CD4-positive, alpha-beta T cell (primary cell): ENCODE measurements around the gene BHMT2. TPM values are rescaled to one million over a fixed set of nuclear protein-coding genes. Genes with fewer than 3 reads are reported as not detected.

Source experiments
- ATAC-seq: fragments of 200-7000 bp; cut with Tn5 transposase; one replicate; pipeline ENCODE4 v1.10.0; 2022; ENCODE audit warnings: mild to moderate bottlenecking; ENCODE audit not compliant: poor library complexity
- CTCF ChIA-PET: fragments of 350-600 bp; sonication (Branson Sonifier 250); formaldehyde crosslinking; loops from one replicate; lab custom pipeline; 2021; ENCODE audit warnings: antibody characterized with exemption, inconsistent platforms; lab: Charles Lee
- POLR2A ChIA-PET: fragments of 350-600 bp; sonication (Branson Sonifier 250); formaldehyde crosslinking; loops from one replicate; lab custom pipeline; 2021; ENCODE audit warnings: antibody characterized with exemption, inconsistent platforms; lab: Charles Lee
- DNase-seq, 14 experiments: peaks; one replicate each; pipeline ENCODE4 v3.0.0-alpha.2; 2013 to 2020; ENCODE audit warnings: mixed read lengths in 2 of 14
- H3K27ac ChIP-seq, 2 donors: one replicate each; pipeline versions ENCODE4 v1.5.1 to v1.7.0; 2013; ENCODE audit warnings: low read length in 2 of 2, low read depth in 1 of 2, mild to moderate bottlenecking in 1 of 2
- H3K27me3 ChIP-seq, 2 experiments: 1 replicate in 1 of 2; 2 replicates in 1 of 2; pipeline versions ENCODE4 v1.6.1 to v1.7.0; 2013; ENCODE audit warnings: low read length in 2 of 2, control low read depth in 1 of 2, mild to moderate bottlenecking in 1 of 2, moderate library complexity in 1 of 2; ENCODE audit not compliant: insufficient read depth in 2 of 2, control insufficient read depth in 1 of 2
- H3K36me3 ChIP-seq: one replicate; pipeline ENCODE4 v1.6.1; 2013; ENCODE audit warnings: low read length, control low read depth; ENCODE audit not compliant: insufficient read depth
- H3K4me1 ChIP-seq: one replicate; pipeline ENCODE4 v1.6.1; 2013; ENCODE audit warnings: low read length, control low read depth; ENCODE audit not compliant: insufficient read depth
- H3K4me3 ChIP-seq: one replicate; pipeline ENCODE4 v1.5.1; 2013; ENCODE audit warnings: mild to moderate bottlenecking, low read length, moderate library complexity
- H3K9me3 ChIP-seq, 2 experiments: 1 replicate in 1 of 2; 2 replicates in 1 of 2; pipeline versions ENCODE4 v1.6.1 to v1.7.0; 2013; ENCODE audit warnings: low read length in 2 of 2, mild to moderate bottlenecking in 2 of 2, control low read depth in 1 of 2, moderate library complexity in 1 of 2; ENCODE audit not compliant: control insufficient read depth in 1 of 2, insufficient read depth in 1 of 2
- H3K27ac Mint-ChIP-seq: one replicate; pipeline ENCODE4 v1.8.0; 2020; ENCODE audit warnings: mixed read lengths
- H3K27me3 Mint-ChIP-seq: one replicate; pipeline ENCODE4 v1.8.0; 2021; ENCODE audit warnings: mixed read lengths
- H3K36me3 Mint-ChIP-seq: one replicate; pipeline ENCODE4 v1.8.0; 2021; ENCODE audit warnings: low read depth, mixed read lengths
- H3K4me1 Mint-ChIP-seq: one replicate; pipeline ENCODE4 v1.8.0; 2021; ENCODE audit warnings: low read depth, mixed read lengths
- H3K4me3 Mint-ChIP-seq: one replicate; pipeline ENCODE4 v1.8.0; 2020; ENCODE audit warnings: mild to moderate bottlenecking, mixed read lengths
- H3K9me3 Mint-ChIP-seq: one replicate; pipeline ENCODE4 v1.8.0; 2020; ENCODE audit warnings: mixed read lengths
- CTCF ChIP-seq: fragments of 200-600 bp; IDR thresholded peaks from one replicate; pipeline ENCODE4 v1.8.0; 2022; ENCODE audit warnings: antibody characterized with exemption, mild to moderate bottlenecking
- intact Hi-C, 2 experiments: fragments of 100-400 bp; cut with DNase I in 1 of 2; cut with micrococcal nuclease in 1 of 2; formaldehyde crosslinking; loops; one replicate each; pipeline versions ENCODE4 v1.15.1 to v1.9.0; 2023 to 2025; cut with DNase I, micrococcal nuclease
- total RNA-seq, 174 experiments: library from RNA in 2 of 174; stranded (reverse) in 2 of 174; gene quantifications; one replicate each; pipeline ENCODE4 v1.2.3 and lab custom pipeline; 2021 to 2026

BHMT2 gene
- total RNA-seq, 2 experiments from 2014 or later = not detected

- Mint-ChIP-seq H3K9me3 (no peaks in the 10 kb centered on the region), H3K36me3 (no peaks in the 10 kb centered on the region), H3K27ac (no peak overlapping the region), H3K4me1 (peaks cover 10% of the 10 kb centered on the region), H3K27me3 (peaks cover 4% of the 10 kb centered on the region), H3K4me3 (no peak overlapping the region)
- no peak overlapping the region for H3K27ac ChIP-seq
- no peaks in the 10 kb centered on the region for H3K27me3 ChIP-seq
- peaks cover 11% of the 10 kb centered on the region for H3K4me1 ChIP-seq
- DNase-seq = no peak
- ChIA-PET CTCF (no interaction called here), POLR2A (interaction anchor here (1.0 kb wide), 1 partner anchor 145 kb away, joined by 3 read pairs; the partner anchor contains the start of gene ARSB)
- H3K36me3 ChIP-seq = no peaks in the 10 kb centered on the region
- H3K9me3 ChIP-seq = no peaks in the 10 kb centered on the region
- ATAC-seq = no peak
- TF ChIP-seq CTCF = no peak
- intact Hi-C loops = loop anchor here (5.0 to 10.0 kb wide), 4 partner anchors 148 to 1174 kb away; no protein-coding TSS in a partner anchor
- H3K4me3 ChIP-seq = no peak overlapping the region
Measured at GRCh38 chr5:79130781-79131180, 61.2 kb downstream of the BHMT2 start.

DNA sequence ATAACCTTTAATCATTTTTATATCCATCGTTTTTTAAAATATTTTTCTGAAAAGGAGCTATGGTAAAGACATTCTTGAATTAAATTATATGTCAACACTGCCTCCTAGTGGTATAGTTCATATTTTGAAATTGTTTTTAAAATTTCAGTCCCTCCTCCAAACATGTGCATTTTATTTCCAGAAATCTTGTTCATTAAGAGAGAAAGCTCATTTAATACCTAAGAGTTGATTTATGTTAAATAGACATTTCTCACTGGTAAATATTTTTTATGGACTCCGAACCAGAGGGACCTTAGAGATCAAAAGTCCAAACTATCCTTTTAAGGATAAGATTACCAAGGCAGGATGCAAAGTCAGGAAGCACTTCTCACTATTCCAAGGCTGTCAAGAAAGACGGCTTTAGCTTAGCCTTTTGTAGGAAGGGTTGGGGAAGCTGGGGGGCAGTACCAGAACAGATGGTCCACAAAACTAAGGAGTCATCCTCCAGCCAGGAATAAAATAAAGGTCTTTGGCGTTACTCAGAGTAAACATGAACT lies 63.6 kb downstream of the BHMT2 start:
- peak; percentile 44 for ATAC-seq
- peaks cover 4% of the 10 kb centered on the region for H3K27me3 Mint-ChIP-seq
- peak overlapping the region; percentile 17 for H3K4me3 ChIP-seq

More for the DNA sequence above, 63.6 kb downstream of the BHMT2 start:
- Mint-ChIP-seq H3K36me3 (no peaks in the 10 kb centered on the region), H3K4me1 (peaks cover 10% of the 10 kb centered on the region), H3K4me3 (peak overlapping the region; percentile 70), H3K9me3 (no peaks in the 10 kb centered on the region), H3K27ac (no peak overlapping the region)
- intact Hi-C loops = loop anchor here (1.0 to 10.0 kb wide), 7 partner anchors 108 to 1172 kb away; no protein-coding TSS in a partner anchor
- Histone ChIP-seq H3K36me3 (no peaks in the 10 kb centered on the region), H3K9me3 (no peaks in the 10 kb centered on the region), H3K27ac (no peak overlapping the region), H3K4me1 (peaks cover 11% of the 10 kb centered on the region), H3K27me3 (no peaks in the 10 kb centered on the region)
- ChIA-PET POLR2A (interaction anchor here (0.6 to 2.7 kb wide), 3 partner anchors 108 to 378 kb away, joined by 3 to 26 read pairs (median 3); partner anchors contain the start of gene ARSB), CTCF (interaction anchor here (0.7 to 1.9 kb wide), 13 partner anchors 11 to 812 kb away, joined by 3 to 8 read pairs (median 4); no protein-coding TSS in a partner anchor)
- TF ChIP-seq CTCF = peak; percentile 83
- DNase-seq = peak in 3 of 14 experiments; percentile 48 to 54 (median 51)
